ENCODE data around the gene SHBG.
A peak's percentile ranks its signal among the peaks of the same experiment; 100 is the strongest.
"Not testable (repeated sequence)": the region's sequence is repeated elsewhere in the genome, so short reads cannot be mapped to it uniquely, and the experiment has no call there.

The SHBG gene, protein sequence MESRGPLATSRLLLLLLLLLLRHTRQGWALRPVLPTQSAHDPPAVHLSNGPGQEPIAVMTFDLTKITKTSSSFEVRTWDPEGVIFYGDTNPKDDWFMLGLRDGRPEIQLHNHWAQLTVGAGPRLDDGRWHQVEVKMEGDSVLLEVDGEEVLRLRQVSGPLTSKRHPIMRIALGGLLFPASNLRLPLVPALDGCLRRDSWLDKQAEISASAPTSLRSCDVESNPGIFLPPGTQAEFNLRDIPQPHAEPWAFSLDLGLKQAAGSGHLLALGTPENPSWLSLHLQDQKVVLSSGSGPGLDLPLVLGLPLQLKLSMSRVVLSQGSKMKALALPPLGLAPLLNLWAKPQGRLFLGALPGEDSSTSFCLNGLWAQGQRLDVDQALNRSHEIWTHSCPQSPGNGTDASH

DNA sequence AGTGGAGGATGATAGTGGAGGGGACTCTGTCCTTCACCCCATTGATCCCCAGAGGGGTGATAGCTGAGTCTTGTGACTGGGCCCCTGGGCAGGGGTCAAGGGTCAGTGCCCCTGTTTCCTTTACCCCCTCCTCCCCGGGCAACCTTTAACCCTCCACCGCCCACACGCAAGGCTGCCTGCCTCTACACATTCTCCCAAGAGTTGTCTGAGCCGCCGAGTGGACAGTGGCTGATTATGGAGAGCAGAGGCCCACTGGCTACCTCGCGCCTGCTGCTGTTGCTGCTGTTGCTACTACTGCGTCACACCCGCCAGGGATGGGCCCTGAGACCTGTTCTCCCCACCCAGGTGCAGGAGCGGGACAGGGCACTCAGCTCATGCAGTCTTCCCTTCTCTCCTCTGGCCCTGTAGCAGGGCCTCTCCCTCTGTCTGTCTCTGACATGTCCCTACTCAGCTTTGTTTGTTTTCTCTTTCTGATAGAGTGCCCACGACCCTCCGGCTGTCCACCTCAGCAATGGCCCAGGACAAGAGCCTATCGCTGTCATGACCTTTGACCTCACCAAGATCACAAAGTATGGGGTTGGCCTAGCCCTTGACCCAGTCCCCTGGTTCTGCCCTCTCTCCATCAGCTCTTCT lies at the start of gene SHBG:
TSS of gene SHBG (plus strand) at position 197 of the 633 bp plus-strand sequence. CDS start at position 235, 38 bp downstream.
- no peak for DNase-seq

DNA sequence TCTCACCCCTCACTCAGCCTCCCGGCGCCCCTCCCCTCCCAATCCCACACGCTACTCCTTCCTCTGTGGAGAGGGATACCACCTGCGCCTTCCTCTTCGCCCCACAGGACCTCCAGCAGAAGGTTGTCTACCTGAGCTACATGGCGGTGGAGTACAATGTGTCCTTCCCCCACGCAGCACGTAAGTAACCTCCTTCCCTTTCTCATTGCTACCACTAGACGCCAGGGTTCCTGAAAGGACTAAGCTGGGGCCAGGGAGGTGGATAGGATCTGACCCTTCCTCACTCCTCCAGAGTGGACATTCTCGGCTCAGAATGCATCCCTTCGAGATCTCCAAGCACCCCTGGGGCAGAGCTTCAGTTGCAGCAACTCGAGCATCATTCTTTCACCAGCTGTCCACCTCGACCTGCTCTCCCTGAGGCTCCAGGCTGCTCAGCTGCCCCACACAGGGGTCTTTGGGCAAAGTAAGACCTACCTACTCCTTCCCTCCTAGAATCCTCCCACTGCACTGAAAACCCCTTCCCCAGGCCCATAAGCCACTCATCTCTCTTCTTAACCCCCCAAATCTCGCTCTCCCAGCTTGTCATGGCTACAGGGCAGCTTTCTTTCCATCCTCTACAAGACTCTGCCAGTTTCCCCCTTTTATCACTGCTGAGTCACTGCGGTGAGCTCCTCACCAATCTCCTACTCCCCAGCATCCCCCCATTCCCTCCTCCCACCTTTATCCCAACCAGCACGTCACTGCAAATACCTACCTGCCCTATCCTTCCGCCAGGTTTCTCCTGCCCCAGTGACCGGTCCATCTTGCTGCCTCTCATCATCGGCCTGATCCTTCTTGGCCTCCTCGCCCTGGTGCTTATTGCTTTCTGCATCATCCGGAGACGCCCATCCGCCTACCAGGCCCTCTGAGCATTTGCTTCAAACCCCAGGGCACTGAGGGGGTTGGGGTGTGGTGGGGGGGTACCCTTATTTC lies 49.0 kb upstream of the SHBG start:
- peak in 1 of 56 donors; percentile 12 for DNase-seq

DNA sequence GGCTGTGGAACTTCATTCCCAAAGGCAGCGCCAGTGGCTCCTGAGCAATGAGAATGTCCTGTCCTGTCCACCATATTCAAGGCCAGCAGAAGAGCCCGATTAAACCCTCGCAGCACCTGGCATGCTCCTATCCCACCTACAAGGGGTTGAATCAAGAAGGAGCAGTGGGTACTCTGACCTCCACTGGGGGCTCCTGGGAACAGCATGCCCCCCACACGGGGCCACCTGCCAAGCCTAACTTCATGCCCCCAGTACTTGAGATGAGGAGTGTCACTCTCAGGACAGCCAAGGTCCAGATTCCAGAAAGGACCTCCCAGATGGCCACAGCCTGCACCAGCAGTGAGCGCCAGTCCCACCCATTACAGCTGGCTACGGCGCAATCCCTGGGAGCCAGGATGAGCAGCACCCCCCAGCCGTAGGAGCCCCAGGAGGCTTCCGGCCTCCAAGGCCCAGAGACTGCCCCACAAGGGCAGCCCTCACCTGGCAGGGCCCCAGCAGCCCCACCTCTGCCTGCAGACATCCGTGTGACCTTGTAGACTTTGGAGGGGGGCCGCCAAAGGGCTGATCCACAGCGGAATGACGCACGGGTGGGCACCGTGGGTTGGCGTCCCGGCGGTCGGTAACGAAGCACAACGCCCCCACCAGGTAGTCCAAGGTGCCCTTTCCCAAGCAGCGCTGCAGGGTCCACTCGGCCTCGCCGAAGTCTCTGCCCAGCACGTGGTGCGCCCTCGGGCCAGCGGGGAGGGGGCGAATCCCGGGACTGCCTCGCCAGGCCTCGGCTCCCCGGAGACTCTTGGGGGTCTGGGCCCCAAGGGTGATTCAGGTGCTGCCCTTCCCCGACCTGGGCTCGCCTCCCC lies 47.3 kb upstream of the SHBG start:
- peak in 3 of 56 donors; percentile 45 to 63 (median 57) for DNase-seq

DNA sequence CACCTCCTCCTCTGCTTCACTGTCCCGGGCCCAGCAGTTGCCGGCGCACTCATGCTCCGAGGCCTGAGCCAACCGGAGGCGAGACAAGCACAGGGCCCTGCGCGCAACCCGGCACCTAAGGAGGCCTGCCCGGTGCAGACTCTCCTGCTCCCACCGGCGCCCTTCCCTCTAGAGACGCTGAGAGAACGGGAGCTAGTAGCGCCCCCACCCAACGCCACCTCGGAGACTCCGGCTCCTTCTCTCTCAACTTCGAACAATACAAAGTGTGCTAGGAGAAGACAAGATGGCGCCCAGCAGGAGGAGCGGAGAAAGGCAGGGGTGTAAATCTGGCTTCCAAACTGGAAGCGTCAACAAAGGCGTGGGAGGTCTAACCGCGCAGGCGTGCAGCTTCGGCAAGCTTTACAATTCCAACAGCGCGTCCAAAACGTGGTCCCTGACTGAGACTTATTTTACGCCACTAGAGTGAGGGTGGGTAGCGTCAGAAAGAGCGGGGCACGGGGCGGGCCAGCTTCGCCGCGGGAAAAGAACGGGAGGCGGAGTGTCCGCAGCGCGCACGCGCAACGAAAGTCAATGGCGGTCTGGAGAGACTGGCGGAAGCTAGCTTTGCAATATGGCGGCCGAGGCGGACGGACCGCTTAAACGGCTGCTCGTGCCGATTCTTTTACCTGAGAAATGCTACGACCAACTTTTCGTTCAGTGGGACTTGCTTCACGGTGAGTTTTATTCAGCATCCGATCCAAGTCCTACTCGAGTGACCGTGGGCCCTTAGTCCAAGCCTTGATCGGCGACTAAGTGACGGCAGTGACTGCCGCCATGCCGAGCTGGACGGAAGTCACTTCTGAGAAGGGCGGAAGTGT lies 46.5 kb upstream of the SHBG start, which contains the start of gene MPDU1:
TSS of gene MPDU1 (plus strand) at position 600 of the 857 bp plus-strand sequence. CDS start at position 611, 11 bp downstream.
- DNase-seq: peak; percentile 66 to 100 (median 95)

DNA sequence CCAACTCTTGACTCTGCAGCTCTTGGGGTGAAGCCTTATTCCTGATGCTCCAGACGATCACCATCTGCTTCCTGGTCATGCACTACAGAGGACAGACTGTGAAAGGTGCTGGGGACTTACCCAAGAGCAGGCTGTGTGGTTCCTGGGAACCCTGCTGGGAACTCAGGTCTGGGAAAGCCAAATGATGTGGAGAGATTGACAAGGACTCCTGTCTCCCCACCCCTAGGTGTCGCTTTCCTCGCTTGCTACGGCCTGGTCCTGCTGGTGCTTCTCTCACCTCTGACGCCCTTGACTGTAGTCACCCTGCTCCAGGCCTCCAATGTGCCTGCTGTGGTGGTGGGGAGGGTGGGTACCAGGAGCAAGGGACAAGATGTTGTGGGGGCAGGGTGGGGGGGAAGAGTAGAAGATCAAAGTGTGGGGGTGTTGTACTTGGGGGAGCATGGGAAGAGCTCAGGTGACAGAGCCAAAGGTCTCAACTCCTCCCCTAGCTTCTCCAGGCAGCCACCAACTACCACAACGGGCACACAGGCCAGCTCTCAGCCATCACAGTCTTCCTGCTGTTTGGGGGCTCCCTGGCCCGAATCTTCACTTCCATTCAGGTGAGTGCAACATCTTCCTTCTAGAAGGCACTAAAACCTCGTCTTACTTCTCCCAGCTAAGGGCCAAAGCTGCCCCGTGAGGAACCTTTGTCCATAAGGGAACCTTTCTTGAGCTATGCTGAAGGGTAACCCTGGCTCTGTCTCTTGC lies 43.1 kb upstream of the SHBG start:
- no peak for DNase-seq

DNA sequence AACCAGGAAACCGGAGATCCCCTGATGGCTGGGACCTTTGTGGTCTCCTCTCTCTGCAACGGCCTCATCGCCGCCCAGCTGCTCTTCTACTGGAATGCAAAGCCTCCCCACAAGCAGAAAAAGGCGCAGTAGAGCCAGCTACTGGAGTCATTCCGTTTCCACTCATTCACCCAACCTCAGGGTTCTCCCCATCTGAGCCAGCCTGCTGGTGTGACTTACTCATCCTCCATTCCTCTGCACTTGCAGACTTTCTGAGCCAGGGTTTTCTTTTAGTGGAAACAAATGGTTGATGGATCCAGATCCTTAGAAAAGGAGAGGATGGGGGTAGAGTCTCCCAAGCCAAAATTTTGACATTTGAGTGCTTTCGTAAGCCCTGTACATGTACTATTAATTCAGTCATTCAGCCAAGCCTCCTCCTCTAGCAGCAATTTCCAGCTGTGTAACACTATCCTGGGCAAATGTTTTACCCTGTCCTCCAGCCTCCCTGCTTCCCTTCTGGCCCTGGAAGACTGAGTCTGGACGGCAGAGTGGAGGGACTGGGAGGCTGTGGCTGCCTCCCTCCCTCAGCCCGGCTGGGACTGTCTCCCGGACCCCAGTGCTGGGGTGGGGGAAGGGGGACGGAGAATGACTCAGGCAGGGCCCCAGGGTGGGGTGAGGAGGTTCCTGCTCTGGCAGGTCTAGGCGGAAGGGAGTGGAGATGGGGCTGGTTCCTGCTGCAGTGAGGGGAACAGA lies 42.3 kb upstream of the SHBG start:
- DNase-seq: peak in 3 of 56 donors; percentile 18 to 23 (median 23)

DNA sequence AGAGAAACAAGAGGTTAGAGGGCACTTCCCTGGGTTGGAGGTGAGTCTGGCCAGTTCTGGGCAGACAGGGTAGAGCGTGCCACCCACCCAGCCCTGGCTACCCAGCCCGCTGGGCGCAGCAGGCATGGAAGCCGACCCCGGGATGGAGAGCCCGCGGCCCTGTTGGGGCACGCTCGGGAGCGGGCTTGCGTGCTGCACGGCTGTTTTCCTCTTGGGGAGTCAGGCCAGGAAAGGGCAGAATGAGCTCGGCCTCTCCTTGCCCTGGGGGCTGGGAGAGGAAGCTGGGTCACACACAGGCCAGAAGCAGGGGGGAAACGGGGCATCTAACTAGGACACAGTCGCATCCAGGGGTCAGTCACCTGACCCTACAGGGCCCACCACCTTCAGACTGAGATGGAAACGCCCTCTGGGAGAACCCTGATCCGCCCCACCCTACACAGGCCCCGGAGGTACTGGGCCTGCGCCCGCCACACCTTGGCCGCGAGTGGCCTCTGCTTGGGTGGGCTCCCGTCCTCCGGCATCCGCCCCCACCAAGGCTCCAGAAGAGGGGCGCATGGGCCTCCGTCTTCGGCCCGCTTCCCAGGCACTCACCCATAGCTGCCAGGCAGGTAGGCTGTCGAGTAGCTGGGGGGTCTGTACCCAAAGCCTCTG lies 41.3 kb upstream of the SHBG start:
- peak in 1 of 56 donors; percentile 38 for DNase-seq

DNA sequence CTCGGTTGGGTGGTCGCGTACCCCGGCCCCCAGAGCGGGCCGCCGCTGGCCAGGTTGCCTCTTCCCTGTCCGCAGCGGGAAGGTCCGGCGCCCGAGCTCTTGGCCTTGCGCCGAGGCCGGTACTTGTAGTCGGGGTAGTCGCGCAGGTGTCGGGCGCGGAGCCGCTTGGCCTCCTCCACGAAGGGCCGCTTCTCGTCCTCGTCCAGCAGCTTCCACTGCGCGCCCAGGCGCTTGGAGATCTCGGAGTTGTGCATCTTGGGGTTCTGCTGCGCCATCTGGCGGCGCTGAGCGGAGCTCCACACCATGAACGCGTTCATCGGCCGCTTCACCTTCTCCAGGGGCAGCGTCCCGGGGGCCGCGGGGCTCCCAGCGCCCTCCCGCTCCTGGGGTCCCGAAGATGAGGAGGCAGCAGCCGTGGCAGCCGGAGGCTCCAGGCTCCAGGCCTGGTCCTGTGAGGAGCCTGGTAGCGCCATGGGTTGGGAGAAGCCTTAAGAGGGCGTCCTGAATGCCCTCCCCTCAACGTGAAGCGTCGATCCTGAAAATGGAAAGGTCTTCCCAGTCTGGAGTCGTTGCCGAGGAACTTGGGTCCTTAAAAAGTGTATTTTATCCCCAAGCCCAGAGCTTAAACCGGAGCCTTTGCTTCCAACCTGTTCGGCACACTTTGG lies 40.6 kb upstream of the SHBG start:
- peak in 53 of 56 donors; percentile 29 to 92 (median 67) for DNase-seq

DNA sequence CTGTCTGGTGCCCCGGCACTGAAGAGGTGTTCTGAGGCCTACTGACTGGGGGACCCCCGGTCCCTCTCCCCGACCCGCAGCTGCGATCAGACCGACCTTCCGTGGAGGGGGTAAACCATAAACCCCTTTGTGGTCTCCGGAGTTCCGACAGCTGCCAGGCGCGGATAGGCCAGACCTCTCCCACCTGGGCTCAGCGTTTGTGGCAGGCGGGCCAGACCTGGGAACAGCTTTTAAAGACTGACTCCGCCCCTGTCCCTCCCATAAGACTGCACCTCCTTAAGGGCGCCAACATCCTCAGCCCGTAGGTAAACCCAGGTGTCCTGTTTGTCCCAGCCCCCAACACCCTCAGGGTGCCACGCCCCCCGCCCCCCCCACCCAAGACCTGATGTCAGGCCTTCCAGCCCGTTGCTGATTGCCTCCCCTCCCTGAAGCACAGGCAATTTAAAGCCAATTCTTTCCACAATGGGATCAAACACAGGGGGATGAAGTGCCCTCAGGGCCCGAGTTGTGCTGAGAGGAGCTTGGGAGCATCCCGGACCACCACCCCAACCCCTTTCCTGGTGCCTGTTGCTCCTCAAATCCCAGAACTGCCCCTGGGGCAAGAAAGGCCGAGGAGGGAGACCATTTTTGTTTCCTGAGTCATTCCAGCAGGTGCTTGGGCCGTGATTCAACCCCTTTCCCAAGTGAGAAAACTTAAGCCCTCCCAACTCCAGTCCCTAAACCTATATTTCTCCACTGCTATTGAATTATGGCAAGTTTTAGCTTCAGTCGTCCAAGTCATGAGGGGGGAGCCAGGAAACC lies 39.8 kb upstream of the SHBG start, which contains the start of gene SOX15:
TSS of gene SOX15 (minus strand) at position 204 of the 801 bp plus-strand sequence. CDS start 418 bp downstream, outside the sequence.
- no peak for DNase-seq

DNA sequence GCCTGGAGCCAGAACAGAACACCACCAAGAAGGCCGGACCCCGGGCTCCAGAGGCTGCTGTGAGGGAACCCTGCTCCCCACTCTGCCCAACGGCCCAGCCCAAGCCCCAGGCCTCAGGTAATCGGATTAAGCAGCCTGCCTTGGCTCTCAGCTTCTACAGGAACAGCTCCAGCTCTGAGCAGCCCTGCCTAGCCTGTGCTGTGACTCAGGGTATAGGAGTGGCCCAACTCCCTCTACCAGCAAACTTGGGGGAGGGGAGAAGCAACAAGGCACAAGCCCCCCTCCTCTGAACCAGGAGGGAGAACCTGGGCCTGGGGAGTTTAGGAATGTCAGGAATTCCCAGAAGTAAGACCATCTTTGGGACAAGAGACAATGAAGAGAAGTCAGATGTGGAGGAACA lies 39.2 kb upstream of the SHBG start:
- DNase-seq: no peak

DNA sequence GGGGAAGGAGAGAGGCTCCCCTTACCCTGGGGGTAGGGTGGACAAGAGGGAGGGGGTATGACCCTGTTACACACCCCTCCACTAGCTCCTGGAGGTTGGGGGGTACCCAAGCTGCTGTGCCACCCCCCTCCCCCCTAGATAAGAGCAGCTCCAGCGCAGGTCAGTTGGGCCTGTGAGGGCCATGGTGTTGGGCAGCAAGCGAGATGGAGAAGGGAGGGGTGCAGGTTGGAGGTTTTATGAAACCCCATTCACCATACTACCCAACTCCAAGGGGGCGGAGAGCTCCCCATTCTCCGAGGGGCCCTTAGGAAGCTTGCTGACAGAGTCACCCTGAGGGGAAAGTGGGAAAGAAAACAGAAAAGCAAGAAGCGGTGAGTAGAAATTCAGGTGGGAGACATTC lies 38.3 kb upstream of the SHBG start:
- no peak for DNase-seq

DNA sequence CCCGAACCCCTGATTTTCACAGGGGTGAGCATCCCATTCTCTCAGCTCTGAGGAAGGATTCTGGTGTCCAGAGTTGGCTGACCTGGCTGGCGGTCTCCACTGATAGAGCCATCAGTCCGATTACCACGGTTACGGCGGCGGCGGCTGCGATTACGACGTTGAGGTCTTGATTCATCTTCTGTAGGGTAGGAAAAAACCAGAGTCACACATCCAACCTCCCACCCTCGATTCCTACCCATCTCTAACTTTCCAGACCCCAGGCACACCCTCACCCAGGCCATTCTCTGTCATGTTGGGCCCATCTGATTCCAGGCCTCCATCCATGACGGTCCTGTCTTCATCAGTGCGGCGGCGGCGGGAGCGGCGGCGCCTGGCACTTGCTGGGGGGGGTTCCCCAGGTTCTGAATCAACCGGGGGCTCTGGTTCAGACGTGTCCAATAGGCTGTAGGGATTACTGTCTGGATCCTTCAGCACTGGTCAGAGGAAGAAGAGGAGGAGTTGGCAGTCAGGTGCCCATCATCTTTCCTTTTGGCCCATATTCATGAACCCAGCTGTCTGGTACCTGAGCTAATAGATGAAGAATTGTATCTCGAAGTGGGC lies 37.4 kb upstream of the SHBG start:
- DNase-seq: no peak

DNA sequence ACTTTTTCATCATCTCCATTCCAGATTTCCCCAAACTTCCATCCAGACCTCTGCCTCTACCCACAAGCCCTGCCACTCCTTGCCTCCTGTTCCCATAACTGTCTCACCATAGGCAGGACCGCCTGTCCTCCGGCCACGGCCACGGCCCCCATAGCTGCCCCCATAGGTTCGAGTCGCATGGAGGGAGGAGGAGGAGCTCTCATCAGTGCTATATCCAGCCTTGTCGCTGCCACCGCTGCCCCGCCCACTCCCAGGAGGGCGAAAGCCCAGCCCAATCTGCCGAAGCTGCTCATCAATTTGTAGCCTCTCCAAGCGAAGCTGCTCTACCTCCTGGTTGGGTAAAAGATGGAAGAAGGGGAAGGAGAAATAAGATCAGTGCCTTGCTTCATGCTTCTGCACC lies 36.6 kb upstream of the SHBG start:
- no peak for DNase-seq

DNA sequence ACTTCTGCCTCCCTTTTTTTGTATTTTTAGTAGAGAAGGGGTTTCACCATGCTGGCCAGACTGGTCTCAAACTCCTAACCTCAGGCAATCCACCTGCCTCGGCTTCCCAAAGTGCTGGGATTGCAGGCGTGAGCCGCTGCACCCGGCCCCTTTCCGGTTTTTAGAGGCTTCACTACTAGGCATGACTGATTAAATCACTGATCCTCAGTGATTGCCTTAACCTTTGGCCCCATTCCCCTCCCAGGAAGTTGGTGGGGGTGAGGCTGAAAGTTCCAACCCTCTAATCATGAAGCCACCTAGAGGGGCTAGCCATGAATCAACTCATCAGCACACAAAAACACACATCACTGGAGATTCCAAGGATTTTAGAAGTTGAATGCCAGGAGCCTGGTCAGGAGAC lies 32.4 kb upstream of the SHBG start:
- DNase-seq: not testable (repeated sequence)

DNA sequence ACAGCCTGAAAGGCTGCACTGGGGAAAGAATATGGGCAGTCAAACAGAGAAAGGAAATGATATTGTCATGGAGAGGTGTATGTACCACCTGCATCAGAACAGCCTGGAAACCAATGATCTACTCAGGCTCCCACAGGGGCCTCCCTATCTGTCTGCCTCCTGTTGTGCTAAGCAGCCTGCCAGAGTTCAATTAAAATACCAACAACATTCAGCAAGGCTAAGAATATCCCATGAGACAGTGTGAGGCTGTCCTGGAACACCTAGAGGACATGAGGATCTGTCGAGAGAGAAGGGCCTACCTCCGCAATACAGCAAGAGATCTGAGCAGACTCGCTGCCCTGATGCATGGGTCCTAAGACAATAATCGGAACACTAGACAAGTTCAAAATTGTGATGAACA lies 23.7 kb upstream of the SHBG start:
- DNase-seq: no peak
